ENCODE measurements around the gene STK32B.

DNA sequence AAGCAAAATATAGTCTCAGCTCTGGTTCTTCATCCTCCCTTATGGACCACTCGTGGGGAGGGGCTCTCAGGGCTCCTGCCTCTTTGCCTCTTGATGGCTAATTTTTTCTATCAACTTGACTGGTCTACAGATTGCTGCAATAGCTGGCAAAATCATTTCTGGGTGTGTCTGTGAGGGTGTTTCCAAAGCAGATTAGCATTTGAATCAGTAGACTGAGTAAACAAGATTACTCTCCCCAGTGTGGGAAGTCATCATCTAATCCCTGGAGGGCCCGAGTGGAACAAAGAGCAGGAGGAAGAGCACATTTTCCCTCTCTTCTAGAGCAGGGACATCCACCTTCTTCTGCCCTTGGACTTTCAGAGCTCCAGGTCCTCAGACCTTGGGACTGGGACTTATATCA, 153.5 kb downstream of the STK32B start:
- TF ChIP-seq CTCF (IDR thresholded peaks at IDR 0.05): no peak
- TF ChIP-seq POLR2A (IDR thresholded peaks at IDR 0.05): no peak
